ENCODE data around the gene TECRL.

GRCh38 chr4:64388252-64388651 is 21.0 kb downstream of the TECRL start:
- TF ChIP-seq CTCF (IDR thresholded peaks at IDR 0.05) = no peak
- no peak for TF ChIP-seq EZH2 (IDR thresholded peaks at IDR 0.05)
- TF ChIP-seq EZH2phosphoT487 (IDR thresholded peaks at IDR 0.05) = no peak

Data from neural progenitor cell (in vitro differentiated cells).